ENCODE measurements around the gene THTPA.

DNA sequence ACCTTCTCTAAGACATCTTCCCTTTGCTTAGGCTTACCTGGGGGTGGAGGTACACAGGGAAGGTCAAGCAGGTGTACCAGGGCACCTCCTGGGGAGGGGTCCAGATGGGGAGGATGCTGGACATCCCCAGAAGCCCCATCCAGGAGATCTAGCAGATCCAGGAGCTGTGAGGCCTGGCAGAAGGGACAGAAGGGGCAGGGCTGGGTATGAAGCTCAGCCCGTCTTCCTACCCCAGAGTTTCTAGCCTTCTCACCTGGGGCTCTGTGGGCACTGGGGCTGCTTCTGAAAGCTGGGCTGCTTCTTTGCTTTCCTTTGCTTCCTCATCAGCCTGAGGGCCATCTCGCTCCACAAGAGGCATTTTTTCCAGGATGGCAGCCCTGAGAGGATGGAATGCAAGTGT is 5.2 kb downstream of the THTPA start:
- no peak for TF ChIP-seq CTCF (conservative IDR thresholded peaks at IDR 0.05; ENCODE audit: low read depth, low read length)
- TF ChIP-seq EZH2 (IDR thresholded peaks at IDR 0.05; ENCODE audit: borderline replicate concordance, low read depth, low read length, poor library complexity, severe bottlenecking), result no peak
